HG03575 (cell line): ENCODE data around the gene EIF2AK2.

Experiments used
- ATAC-seq: cut with Tn5 transposase; IDR thresholded peaks from one replicate; pipeline ENCODE4 v1.9.1; 2021; ENCODE audit not compliant: unreplicated experiment, insufficient number of reproducible peaks, low FRiP score; ENCODE audit errors: extremely low read depth

Gene EIF2AK2

DNA sequence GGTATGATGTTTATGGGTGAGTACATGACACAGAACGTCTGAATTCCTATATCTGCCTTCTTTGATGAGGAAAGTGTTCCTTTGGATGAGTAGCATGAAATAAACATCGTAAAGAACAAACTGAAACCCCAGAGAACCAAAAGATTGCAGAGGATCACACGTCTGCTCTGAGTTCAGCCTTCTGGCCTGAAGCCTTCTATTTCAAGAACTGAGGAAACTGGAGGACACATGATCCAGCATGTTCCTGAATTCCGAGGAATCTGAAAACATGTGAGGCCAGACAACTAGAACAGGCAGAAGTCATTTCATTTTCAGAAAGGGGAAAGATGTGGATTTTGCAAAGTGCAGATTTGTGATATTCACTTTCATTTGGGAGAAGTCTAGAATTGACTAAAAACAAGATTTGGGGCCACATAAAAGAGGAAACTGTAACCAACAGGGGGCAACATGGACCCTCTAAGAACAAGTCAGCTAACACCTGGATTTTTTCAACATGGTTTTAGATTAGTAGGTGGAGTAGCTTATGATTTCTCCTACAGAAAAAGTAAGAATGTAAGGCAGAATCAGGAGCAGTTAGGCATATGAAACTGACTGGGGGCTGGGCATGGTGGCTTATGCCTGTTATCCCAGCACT, 23.3 kb upstream of the EIF2AK2 start:
- no peak for ATAC-seq

DNA sequence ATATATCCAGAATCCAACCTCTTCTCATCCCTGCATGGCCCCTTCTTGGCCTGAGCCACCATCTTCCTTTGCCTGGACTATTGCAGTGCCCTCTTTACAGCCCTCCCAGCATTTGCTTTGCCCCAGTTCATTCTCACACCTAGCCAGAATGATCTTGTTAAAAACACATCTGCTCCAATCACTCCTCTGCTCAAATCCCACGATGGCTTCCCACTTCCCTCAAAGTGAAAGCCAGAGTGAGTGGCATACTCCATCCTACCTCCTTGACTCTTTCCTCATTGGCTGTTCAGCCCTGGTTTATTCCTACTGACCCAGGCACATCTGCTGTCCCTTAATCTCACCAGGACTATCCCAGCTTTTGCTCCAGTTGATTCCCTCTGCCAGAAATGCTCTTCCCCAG, 17.0 kb upstream of the EIF2AK2 start:
- no peak for ATAC-seq

DNA sequence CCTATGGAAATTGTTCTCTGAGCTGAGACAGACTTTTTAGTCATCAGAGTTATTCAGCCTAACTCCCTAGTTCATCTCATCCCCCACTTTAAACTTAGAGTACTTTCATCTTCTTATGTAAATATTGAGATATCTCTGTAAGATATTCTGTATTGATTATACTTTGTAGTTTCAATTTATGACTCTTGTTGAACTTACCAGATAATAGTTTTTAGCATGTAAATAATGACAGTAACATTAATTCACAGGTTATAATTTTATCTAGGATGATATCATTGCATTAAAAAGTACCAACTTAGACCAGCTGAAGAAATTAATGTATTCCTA, 14.8 kb upstream of the EIF2AK2 start:
- no peak for ATAC-seq

DNA sequence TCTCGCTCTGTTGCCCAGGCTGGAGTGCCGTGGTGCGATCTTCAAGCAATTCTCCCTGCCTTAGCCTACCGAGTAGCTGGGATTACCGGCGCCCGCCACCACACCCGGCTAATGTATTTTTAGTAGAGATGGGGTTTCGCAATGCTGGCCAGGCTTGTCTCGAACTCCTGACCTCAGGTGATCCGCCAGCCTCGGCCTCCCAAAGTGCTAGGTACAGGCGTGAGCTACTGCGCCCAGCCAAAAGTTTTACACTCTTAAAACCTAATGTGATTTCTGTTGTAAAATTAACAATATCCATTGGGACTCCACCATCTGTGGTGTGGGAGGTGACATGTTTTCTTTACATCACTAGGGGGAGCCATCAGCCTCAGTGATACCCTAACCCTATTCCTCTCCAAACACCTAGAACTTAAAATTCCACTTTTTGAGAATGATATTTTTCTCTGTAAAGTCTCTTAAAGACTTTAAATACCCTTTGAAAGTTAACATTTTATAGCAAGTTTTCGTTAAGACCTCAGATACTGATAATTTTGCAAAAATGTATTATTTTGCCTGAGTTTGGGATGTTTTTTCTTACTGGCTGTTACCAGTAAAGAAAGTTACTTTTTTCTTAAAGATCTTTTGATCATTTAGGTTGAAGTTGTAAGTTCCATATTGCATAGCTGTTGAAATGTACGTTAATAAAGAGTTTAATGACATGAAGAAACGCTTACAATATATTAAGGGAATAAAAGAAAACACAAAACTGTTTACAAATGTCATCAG, 11.6 kb upstream of the EIF2AK2 start:
- no peak for ATAC-seq

DNA sequence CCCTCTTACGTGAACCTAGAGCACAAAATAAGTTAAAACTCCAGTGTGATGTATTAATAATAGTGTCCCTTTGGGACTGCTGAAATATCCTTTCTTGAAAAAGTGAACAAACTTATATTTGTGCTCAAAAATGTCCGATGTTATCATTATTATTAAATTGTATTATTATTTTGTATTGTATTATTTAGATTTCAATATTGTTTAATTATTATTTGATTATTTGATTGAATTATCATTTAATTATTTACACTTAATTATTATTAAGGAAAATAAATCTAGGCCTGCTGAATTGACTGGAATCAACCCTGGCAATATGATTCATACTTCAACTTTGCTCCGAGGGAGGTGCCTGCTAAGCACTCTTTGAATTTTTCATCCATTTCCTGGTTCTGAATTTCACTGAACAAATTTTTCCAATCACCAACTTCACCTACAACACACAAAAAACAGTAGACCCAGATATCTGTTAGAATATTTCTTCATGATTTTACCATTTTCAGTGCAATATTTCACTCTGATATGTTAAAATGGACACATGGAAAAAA, 10.9 kb upstream of the EIF2AK2 start:
- no peak for ATAC-seq

DNA sequence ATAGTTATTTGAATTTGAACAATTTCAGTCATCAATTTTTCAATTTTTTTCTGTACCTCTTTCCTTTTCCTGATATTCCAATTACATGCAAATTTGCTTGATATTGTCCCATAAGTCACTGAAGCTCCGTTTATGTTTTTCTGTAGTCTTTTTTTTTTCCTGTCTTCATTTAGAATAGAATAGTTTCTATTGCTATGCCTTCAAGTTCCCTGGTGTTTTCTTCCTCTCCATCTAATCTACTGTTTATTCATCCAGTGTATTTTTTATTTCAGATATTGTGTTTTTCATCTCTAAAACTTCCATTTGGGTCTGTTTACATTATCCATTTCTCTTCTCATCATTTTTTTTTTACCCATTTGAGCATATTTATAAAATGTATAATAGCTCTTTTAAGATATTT, 8.0 kb upstream of the EIF2AK2 start:
- no peak for ATAC-seq

DNA sequence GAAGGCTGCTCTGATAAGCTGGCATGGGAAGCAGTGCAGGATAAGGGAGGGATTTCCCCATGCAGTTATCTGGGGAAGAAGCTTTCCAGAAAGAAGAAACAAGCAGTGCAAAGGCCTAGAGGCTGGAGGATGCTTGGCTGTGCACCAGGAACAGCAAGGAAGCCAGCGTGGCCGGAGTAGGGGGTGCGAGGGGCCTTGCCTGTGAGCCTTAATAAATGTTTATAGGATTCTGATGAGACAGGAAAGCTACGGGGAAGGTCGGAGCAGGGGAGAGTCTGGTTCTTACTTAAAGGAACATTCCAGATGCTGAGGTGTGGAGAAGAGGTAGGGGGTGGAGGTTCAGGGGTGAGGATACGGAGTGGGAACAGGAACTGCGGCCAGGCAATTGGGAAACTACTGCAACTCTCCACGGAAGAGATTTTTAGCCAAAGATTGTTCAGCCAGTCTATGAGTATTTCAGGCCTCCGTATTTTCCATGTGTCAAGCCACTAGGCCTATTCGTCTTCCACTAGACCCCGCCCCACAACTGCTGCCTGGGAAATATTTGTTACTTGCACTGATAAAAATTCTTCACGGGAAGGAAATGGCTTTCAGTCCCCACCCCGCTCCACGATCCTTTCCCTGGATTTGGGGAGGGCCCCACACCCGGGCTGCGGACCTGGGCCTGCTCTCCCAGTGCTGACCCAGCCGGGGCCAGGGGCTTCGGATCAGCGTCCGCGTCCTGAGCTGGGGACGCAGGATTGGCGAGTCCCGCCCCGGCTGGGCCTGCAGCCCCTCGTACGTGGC, 516 bp downstream of the EIF2AK2 start:
- no peak for ATAC-seq

DNA sequence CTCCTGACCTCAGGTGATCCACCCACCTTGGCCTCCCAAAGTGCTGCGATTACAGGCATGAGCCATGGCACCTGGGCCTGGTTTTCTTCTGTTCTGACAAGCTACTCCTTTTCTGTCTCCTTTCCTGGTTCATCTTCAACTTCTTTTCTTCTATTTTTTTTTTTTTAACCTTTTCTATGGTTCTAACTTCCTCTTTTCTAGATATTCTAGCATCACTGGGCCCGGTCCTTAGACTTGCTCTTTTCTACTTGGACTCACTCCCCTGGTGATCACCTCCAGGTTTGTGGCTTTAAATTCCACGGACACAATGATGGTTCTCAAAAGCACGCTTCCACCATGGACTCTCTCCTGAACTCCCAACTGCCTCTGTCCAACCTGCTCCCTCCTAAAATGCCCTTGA, 2.0 kb downstream of the EIF2AK2 start:
- no peak for ATAC-seq

DNA sequence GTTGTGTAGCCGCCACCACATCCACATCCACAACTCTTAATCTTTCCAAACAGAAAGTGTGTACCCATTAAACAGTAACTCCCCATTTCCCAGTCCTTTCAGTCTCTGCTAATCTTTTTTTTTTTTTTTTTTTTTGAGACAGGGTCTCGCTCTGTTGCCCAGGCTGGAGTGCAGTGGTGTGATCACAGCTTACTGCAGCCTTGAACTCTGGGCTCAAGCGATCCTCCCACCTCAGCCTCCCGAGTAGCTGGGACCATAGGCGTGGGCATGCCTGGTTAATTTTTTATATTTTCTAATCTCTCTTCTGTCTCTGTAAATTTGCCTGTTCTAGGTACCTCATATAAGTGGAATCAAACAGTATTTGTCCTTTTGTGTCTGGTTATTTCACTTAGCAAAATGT, 3.6 kb downstream of the EIF2AK2 start:
- ATAC-seq: no peak

DNA sequence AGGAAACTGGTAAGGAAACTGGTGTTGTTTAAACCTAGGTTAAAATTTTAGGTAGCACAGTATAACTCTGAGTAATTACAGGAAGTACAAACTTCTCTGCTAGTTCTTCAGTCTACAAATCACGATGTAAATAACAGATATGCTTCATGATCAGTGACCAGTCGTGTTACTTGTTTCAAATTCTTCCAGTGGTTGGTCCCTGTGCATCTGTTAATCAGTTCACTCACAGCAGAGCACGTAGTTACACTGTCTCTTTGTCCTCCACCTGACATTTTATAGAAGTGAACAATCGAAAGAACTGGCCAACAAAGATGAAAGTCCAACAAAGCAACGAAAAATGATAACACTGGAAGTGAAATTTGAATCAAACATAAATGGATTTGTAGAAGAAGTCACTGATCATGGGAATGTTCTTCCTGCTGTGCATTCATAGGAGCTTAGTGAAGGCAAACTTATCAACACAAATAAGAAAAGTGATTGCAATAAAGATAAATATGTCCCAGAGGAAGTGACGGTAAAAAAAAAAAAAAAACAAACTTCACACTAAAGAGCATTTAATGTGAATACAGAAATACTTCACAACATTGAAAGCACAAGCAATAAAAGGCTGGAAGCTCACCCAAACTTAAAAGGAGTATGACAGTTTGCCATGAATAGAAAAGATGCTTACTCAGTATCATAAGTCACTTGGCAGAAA, 7.0 kb downstream of the EIF2AK2 start:
- ATAC-seq: no peak

DNA sequence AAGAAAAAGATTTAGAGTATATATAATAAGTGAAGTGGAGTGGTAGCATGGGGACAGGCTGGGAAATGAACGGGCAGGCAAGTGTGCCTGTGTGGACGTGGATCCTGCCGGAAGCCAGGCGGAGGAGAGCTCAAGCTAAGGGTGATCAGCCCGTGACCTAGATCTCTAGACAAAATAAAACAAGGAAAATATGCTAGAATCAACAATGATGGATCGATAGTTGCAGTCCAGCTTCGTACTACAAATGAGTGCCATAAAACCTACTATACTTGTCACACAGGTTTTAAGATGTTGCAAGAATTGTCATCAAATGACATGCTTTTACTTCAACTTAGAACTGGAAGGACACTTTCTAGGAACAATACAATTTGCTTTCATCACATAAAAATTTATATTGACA, 8.5 kb downstream of the EIF2AK2 start:
- ATAC-seq: no peak

DNA sequence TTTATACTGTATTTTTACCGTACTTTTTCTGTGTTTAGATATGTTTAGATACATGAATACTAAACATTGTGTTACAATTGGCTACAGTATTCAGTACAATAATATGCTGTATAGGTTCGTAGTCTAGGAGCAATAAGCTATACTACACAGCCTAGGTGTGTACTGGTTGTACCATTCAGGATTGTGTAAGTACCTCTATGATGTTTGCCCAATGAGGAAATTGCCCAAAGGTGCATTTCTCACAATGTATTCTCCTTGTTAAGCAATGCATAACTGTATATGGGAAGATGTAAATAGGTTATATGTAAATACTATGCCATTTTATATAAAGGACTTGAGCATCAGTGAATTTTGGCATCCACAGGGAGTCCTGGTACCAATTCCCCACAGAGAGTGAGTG, 10.7 kb downstream of the EIF2AK2 start:
- no peak for ATAC-seq

DNA sequence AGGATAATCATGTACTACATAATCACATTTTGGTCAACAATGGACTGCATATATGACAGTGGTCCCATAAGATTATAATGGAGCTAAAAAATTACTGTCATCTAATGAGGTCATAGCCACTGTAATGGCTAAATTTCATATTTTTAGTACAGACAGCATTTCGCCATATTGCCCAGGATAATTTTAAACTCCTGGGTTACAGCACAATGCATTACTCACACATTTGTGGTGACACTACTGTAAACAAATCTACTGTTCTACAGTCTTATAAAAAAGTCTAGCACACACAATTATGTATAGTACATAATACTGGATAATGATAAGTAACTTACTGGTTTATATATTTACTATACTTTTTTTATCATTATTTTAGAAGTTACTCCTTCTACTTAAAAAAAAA, 12.8 kb downstream of the EIF2AK2 start:
- ATAC-seq: no peak

DNA sequence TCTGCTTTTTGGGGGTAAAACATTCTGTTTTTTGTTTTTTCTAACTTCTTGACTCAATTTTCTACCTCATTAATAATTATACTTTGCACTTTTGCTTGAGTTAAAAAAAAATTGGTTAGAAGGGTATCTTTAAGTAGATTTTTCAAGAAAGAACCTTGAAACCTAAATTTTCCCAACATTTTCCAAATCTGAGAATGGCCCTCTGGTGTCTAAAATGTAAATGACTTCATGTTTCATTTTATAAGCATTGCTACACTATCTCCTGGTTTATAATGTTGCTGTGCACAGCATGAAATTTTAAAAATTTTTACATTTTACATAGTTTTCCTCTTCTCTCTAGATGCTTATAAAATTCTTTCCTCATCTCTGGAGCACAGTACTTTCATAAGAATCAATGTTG, 14.2 kb downstream of the EIF2AK2 start:
- no peak for ATAC-seq

DNA sequence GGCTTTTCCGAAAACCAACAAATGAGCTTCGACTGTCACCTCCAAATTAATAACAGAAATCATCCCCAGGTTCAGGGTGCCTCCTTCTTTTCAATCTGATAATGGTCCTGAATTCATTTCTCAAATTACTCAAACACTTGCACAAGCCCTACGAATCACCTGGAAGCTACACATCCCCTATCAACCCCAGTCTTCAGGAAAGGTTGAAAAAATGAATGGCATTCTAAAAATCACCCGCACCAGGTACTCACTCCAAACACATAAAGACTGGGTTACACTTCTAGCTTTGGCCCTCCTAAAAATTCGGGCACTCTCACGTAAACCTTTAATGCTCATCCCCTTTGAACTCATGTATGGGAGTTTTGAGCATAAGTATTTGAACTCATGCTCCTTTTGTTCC, 23.9 kb downstream of the EIF2AK2 start:
- no peak for ATAC-seq

DNA sequence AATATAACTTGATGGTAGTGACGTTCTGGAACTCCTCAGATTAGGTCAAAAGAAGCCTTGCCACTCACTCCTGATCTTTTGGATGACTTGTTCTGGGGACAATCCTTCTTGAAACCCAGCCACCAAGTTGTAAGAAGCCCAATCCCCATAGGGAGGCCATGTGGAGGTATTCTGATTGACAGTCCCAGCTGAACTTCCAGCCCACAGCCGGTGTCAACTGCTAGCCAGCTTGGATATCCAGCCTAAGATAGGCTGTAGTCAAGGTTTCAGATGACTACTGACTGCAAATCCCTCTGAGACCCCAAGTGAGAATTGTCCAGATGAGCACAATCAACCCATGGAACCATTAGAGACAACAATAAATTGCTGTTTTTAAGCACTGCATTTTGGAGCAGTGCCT, 31.4 kb downstream of the EIF2AK2 start:
- ATAC-seq: no peak

DNA sequence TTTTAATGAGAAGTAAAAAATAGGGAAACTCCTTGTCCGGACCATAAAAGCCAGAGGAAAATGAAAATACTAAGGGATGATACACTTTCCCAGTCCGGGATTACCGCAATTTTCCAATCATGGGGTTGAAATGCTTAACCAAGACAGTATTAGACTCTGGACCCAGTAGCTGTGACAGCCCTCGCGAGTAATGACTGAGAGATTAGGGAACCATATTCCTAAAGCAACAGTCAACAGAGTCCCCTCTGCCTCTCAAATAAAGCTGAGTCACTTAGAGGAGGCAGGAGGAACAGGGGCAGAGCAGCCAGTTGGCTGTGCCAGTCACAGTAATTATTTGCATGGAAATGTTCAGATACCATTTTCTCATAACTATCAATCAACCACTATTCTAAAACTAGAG, 37.6 kb downstream of the EIF2AK2 start:
- ATAC-seq: no peak

DNA sequence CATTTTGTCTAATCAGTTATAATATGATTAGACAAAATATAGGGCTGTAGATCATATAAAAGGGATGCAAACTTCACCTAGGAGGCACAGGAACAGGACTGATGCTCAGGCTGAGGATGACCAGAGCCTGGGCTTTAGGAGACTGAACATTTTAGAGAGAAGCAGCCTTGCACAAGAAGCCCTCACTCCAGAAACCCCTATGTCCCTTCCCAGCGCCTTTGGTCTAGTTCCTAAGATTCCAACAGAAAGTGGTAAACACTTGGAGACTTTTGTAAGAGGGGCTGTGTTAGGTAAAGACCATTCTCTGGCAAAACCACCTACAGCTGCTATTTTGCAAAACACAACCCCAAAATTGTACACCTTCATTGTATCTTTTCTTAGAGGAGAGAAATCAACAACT, 39.2 kb downstream of the EIF2AK2 start:
- no peak for ATAC-seq

DNA sequence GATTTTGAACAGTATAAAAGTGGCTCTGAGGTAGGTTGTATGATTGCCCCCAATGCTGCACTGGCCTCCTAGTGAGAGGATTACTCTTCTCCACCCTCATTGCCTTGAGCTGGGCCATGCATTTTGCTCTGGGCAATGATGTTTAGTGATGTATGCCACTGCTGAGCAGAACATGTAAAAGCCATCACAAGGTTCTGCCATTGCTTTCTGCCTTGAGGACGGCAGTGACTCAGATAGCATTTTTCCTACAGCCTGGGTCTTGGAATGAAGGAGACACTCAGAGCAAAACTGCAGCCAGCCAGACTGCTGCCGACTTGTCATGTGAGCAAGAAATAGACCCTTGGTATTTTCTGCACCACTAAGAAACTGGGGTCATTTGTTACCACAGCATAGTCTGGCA, 44.8 kb downstream of the EIF2AK2 start:
- no peak for ATAC-seq
